Upper lobe of left lung (tissue), 6 donors: ENCODE data around the gene OSTM1. TPM values are rescaled to one million over a fixed set of nuclear protein-coding genes. Genes with fewer than 3 reads are reported as not detected.

Source experiments
- ATAC-seq, 2 donors: fragments of 200-7000 bp; cut with Tn5 transposase; one replicate each; pipeline ENCODE4 v1.9.1; 2022; ENCODE audit warnings: mild to moderate bottlenecking in 2 of 2, moderate library complexity in 2 of 2; ENCODE audit not compliant: low FRiP score in 2 of 2
- DNase-seq, 2 donors: peaks; one replicate each; pipeline ENCODE4 v3.0.0-alpha.2; 2019 to 2020
- H3K27ac ChIP-seq, 4 donors: fragments of 200-600 bp; sonication (generic); one replicate each; pipeline ENCODE4 v1.5.1; 2016 to 2019
- H3K27me3 ChIP-seq, 4 donors: fragments of 200-600 bp; sonication (generic); one replicate each; pipeline ENCODE4 v1.5.1; 2017 to 2019
- H3K36me3 ChIP-seq, 4 donors: fragments of 200-600 bp; sonication (generic); one replicate each; pipeline ENCODE4 v1.5.1; 2016 to 2019
- H3K4me1 ChIP-seq, 4 donors: fragments of 200-600 bp; sonication (generic); one replicate each; pipeline ENCODE4 v1.5.1; 2018 to 2019
- H3K4me3 ChIP-seq, 4 donors: fragments of 200-600 bp; sonication (generic); one replicate each; pipeline ENCODE4 v1.5.1; 2017 to 2019; ENCODE audit warnings: mild to moderate bottlenecking in 2 of 4, moderate library complexity in 1 of 4
- H3K9me3 ChIP-seq, 4 donors: fragments of 200-600 bp; sonication (generic); one replicate each; pipeline ENCODE4 v1.5.1; 2018 to 2019
- CTCF ChIP-seq, 6 experiments: fragments of 450-650 bp in 4 of 6; fragments of 200-600 bp in 2 of 6; sonication (generic) in 2 of 6; IDR thresholded peaks; one replicate each; pipeline ENCODE4 v1.5.1; 2016 to 2019; ENCODE audit warnings: antibody characterized with exemption in 6 of 6
- EP300 ChIP-seq, 4 donors: sonication (generic); formaldehyde crosslinking; IDR thresholded peaks; one replicate each; pipeline ENCODE4 v1.5.1; 2017; ENCODE audit warnings: antibody characterized with exemption in 4 of 4, control low read depth in 2 of 4
- POLR2A ChIP-seq, 4 donors: fragments of 450-650 bp; IDR thresholded peaks; one replicate each; pipeline ENCODE4 v1.5.1; 2016 to 2017; ENCODE audit warnings: antibody characterized with exemption in 4 of 4, mild to moderate bottlenecking in 2 of 4
- POLR2AphosphoS5 ChIP-seq, 2 donors: sonication (generic); formaldehyde crosslinking; IDR thresholded peaks; one replicate each; pipeline ENCODE4 v1.5.1; 2017; ENCODE audit warnings: antibody characterized with exemption in 2 of 2
- WGBS, 2 donors: methylation state at CpG; one replicate each; pipeline ENCODE4 v1.1.5; 2017 to 2018; 5-methylcytosine and 5-hydroxymethylcytosine counted together
- total RNA-seq, 6 donors: library from RNA; depleted of rRNA in 4 of 6; stranded (reverse); fragments of >200 nt in 4 of 6; gene quantifications; one replicate each; pipeline versions ENCODE4 v1.1.0 to v1.2.1, GENCODE V29; 2016 to 2021
- donor health status: DM: no; HTN: no; CAD: no; lungs with moderate emphysema.
- donor health status: DM: no; HTN: yes; CAD: no; lungs with severe emphysema.

Gene OSTM1
- total RNA-seq, 6 donors from 2014 or later: 13.6 to 90.9 (median 49.9) TPM

GRCh38 chr6:108078191-108078590 lies 3.6 kb upstream of the OSTM1 start:
- H3K9me3 ChIP-seq: no peaks in the 10 kb centered on the region
- no peaks in the 10 kb centered on the region for H3K27me3 ChIP-seq
- ATAC-seq: no peak
- no peak for TF ChIP-seq EP300 (IDR thresholded peaks at IDR 0.05)
- H3K27ac ChIP-seq: no peak overlapping the region
- DNase-seq: no peak
- H3K36me3 ChIP-seq: no peaks in the 10 kb centered on the region
- 90 to 91% methylated on average over 1 of the region's 1 CpG for WGBS, 2 donors
- no peak overlapping the region for H3K4me3 ChIP-seq
- H3K4me1 ChIP-seq: peaks cover 7 to 15% (median 14%) of the 10 kb centered on the region in 4 donors

- H3K4me1 ChIP-seq: peaks cover 8 to 26% (median 16%) of the 10 kb centered on the region in 4 donors
- TF ChIP-seq EP300 (IDR thresholded peaks at IDR 0.05): no peak
- TF ChIP-seq CTCF (IDR thresholded peaks at IDR 0.05): no peak
- TF ChIP-seq POLR2AphosphoS5 (IDR thresholded peaks at IDR 0.05): no peak
- no peak for TF ChIP-seq POLR2A (IDR thresholded peaks at IDR 0.05)
- 0 to 5% methylated on average over 5 to 9 of the region's 12 CpGs for WGBS, 2 donors
- no peaks in the 10 kb centered on the region for H3K9me3 ChIP-seq
- H3K27me3 ChIP-seq: no peaks in the 10 kb centered on the region
- H3K36me3 ChIP-seq: no peaks in the 10 kb centered on the region
- H3K4me3 ChIP-seq: peak overlapping the region; percentile 53 to 97 (median 82)
- DNase-seq (no peak), ATAC-seq (peak; percentile 63 to 67)
- H3K27ac ChIP-seq: peak overlapping the region; percentile 68 to 91 (median 87)
Measured at GRCh38 chr6:108074057-108074358, 533 bp downstream of the OSTM1 start.

DNA sequence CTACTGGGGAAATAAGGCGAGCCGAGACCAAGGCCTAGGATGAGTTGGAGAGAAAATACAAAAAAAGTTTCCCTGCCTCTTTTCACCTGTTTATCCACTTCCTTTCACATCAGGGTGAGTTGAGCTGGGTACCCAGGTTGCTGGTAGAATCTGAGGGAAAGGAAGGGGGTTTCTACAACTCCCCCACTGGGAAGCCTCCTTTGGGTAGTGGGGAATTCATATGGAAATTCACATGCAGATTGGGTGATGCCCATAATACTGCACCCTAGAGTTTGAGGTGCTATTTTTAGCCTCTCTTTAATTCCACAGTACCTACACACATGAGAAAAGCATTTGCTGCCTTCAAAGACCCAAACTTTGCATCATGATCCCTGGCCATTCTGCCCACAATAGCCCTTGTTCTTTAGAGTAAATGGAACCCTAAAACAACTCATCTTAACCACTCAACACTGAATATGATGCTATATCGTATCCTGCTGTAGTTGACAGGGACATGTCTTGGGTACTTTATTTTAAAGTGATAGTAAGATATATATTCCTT lies 2.7 kb downstream of the OSTM1 start:
- DNase-seq (no peak), ATAC-seq (no peak)
- Histone ChIP-seq H3K4me3 (no peak overlapping the region), H3K27ac (no peak overlapping the region), H3K36me3 (no peaks in the 10 kb centered on the region), H3K4me1 (peaks cover 8 to 26% (median 16%) of the 10 kb centered on the region in 4 donors), H3K27me3 (no peaks in the 10 kb centered on the region), H3K9me3 (no peaks in the 10 kb centered on the region)
- TF ChIP-seq EP300 (IDR thresholded peaks at IDR 0.05) (no peak), CTCF (IDR thresholded peaks at IDR 0.05) (no peak), POLR2A (IDR thresholded peaks at IDR 0.05) (no peak), POLR2AphosphoS5 (IDR thresholded peaks at IDR 0.05) (no peak)
- 74 to 92% methylated on average over 3 of the region's 3 CpGs for WGBS, 2 donors

- DNase-seq: no peak
- WGBS, 2 donors: 67 to 68% methylated on average over 2 of the region's 2 CpGs
- TF ChIP-seq POLR2AphosphoS5 (IDR thresholded peaks at IDR 0.05) (no peak), CTCF (IDR thresholded peaks at IDR 0.05) (no peak), POLR2A (IDR thresholded peaks at IDR 0.05) (no peak), EP300 (IDR thresholded peaks at IDR 0.05) (no peak)
- Histone ChIP-seq H3K36me3 (peaks cover 0 to 13% (median 0%) of the 10 kb centered on the region in 4 donors), H3K9me3 (no peaks in the 10 kb centered on the region), H3K27me3 (no peaks in the 10 kb centered on the region), H3K4me3 (no peak overlapping the region), H3K27ac (no peak overlapping the region), H3K4me1 (peaks cover 5 to 14% (median 6%) of the 10 kb centered on the region in 4 donors)
- no peak for ATAC-seq
Measured at GRCh38 chr6:108068618-108069017, 5.9 kb downstream of the OSTM1 start.

GRCh38 chr6:108068182-108068581 lies 6.4 kb downstream of the OSTM1 start:
- Histone ChIP-seq H3K36me3 (peaks cover 0 to 17% (median 0%) of the 10 kb centered on the region in 4 donors), H3K4me3 (no peak overlapping the region), H3K4me1 (peaks cover under 1 to 10% (median 2%) of the 10 kb centered on the region in 4 donors), H3K27me3 (no peaks in the 10 kb centered on the region), H3K27ac (no peak overlapping the region), H3K9me3 (no peaks in the 10 kb centered on the region)
- 83 to 91% methylated on average over 3 of the region's 3 CpGs for WGBS, 2 donors
- ATAC-seq (no peak), DNase-seq (no peak)
- TF ChIP-seq CTCF (IDR thresholded peaks at IDR 0.05) (no peak), EP300 (IDR thresholded peaks at IDR 0.05) (no peak), POLR2AphosphoS5 (IDR thresholded peaks at IDR 0.05) (no peak), POLR2A (IDR thresholded peaks at IDR 0.05) (no peak)
